ENCODE data around the gene ANP32E.
"Not testable (repeated sequence)": the region's sequence is repeated elsewhere in the genome, so short reads cannot be mapped to it uniquely, and the experiment has no call there.

The ANP32E gene

GRCh38 chr1:150212070-150212469 lies 23.8 kb downstream of the ANP32E start:
- no peak for TF ChIP-seq CTCF (IDR thresholded peaks at IDR 0.05; ENCODE audit: insufficient read depth, low read depth, low read length, missing control alignments)
- no peak for DNase-seq (ENCODE audit: low read depth)
- H3K4me3 ChIP-seq (ENCODE audit: low read depth, low read length): no peak overlapping the region

GRCh38 chr1:150210706-150211105 lies 25.2 kb downstream of the ANP32E start:
- TF ChIP-seq CTCF (IDR thresholded peaks at IDR 0.05; ENCODE audit: insufficient read depth, low read depth, low read length, missing control alignments): no peak
- DNase-seq (ENCODE audit: low read depth): no peak
- no peak overlapping the region for H3K4me3 ChIP-seq (ENCODE audit: low read depth, low read length)

GRCh38 chr1:150210091-150210490 lies 25.8 kb downstream of the ANP32E start:
- DNase-seq (ENCODE audit: low read depth): no peak
- no peak for TF ChIP-seq CTCF (IDR thresholded peaks at IDR 0.05; ENCODE audit: insufficient read depth, low read depth, low read length, missing control alignments)
- no peak overlapping the region for H3K4me3 ChIP-seq (ENCODE audit: low read depth, low read length)

GRCh38 chr1:150208460-150208859 lies 27.5 kb downstream of the ANP32E start:
- not testable (repeated sequence) for DNase-seq (ENCODE audit: low read depth)

GRCh38 chr1:150207281-150207971 lies 28.5 kb downstream of the ANP32E start:
- no peak for TF ChIP-seq CTCF (IDR thresholded peaks at IDR 0.05; ENCODE audit: insufficient read depth, low read depth, low read length, missing control alignments)
- H3K4me3 ChIP-seq (ENCODE audit: low read depth, low read length): no peak overlapping the region
- DNase-seq (ENCODE audit: low read depth): no peak

More at GRCh38 chr1:150208460-150208859, 27.5 kb downstream of the ANP32E start:
- H3K4me3 ChIP-seq (ENCODE audit: low read depth, low read length): not testable (repeated sequence)

- no peak for DNase-seq (ENCODE audit: low read depth)
- no peak for TF ChIP-seq CTCF (IDR thresholded peaks at IDR 0.05; ENCODE audit: insufficient read depth, low read depth, low read length, missing control alignments)
- no peak overlapping the region for H3K4me3 ChIP-seq (ENCODE audit: low read depth, low read length)
These were observed 39.5 kb downstream of the ANP32E start for GRCh38 chr1:150196417-150196816.

- no peak for TF ChIP-seq CTCF (IDR thresholded peaks at IDR 0.05; ENCODE audit: insufficient read depth, low read depth, low read length, missing control alignments)
- DNase-seq (ENCODE audit: low read depth): no peak
- H3K4me3 ChIP-seq (ENCODE audit: low read depth, low read length): no peak overlapping the region
These were observed 41.4 kb downstream of the ANP32E start for GRCh38 chr1:150194381-150195031.

Data from GM12865 (cell line).